ENCODE measurements around the gene TMEM94. TPM values are rescaled to one million over a fixed set of nuclear protein-coding genes. Genes with fewer than 3 reads are reported as not detected.

Gene TMEM94
- total and polyA plus RNA-seq, 2 of the 8 experiments (the other 6 are each of a cell fraction or from before 2014, with no cell fraction given), result 54.8 to 69.9 TPM

DNA sequence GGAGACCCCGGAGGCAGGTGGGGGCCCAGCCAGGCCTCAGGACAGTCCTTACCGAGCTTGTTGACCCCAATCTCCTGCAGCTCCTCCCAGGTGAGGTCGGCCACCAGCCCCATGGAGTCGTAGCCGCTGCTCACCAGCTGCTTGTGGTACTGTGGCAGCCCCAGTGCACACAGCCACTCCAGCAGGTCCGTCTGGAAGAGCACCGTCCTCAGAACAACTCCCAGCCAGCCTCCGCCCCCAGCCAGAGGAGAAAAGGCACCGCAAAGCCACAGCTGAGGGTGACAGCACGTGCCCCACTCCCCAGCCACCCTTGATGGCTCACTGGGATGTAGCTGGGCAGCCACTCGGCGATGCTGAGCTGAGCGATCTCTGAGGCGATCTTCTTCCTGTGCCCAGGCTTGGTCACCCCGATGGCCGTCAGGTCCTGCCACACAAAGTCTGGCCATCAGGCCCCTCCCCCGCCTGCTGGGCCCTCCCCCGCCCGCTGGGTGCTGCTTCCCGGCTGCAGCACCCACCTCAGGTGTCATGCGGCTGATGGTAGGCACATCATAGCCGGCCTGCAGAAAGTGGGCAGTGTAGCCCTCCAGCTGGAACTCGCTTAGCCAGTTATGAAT, 47.0 kb downstream of the TMEM94 start (continued):
- no peak for TF ChIP-seq HDAC6 (IDR thresholded peaks at IDR 0.05; ENCODE audit: low read depth, low read length)

Data from H1 (cell line).